HepG2 (cell line): ENCODE data around the gene ETHE1. TPM values are rescaled to one million over a fixed set of nuclear protein-coding genes. Genes with fewer than 3 reads are reported as not detected.
A peak's percentile ranks its signal among the peaks of the same experiment; 100 is the strongest.

ENCODE experiments used
- CHD2 ChIP-seq: IDR thresholded peaks from 2 replicates; pipeline ENCODE4 v1.6.1; 2011; ENCODE audit warnings: low read depth, low read length, improper control_type of control experiment
- DMAP1 ChIP-seq: IDR thresholded peaks from 2 replicates; pipeline ENCODE4 v1.6.1; 2016
- HNRNPL ChIP-seq: fragments of 200-400 bp; formaldehyde crosslinking; IDR thresholded peaks from 2 replicates; pipeline ENCODE4 v1.6.1; 2017; ENCODE audit warnings: mild to moderate bottlenecking, low read depth, low read length
- HOXA3 ChIP-seq: sonication (generic); formaldehyde crosslinking; IDR thresholded peaks from 2 replicates; pipeline ENCODE4 v1.5.0; 2020; ENCODE audit warnings: missing genetic modification reagents
- MED13 ChIP-seq: sonication (generic); formaldehyde crosslinking; IDR thresholded peaks from 2 replicates; pipeline ENCODE4 v1.5.0; 2020; ENCODE audit warnings: missing genetic modification reagents
- NPAS2 ChIP-seq: sonication (generic); formaldehyde crosslinking; IDR thresholded peaks from 2 replicates; pipeline ENCODE4 v1.8.0; 2022; ENCODE audit warnings: mild to moderate bottlenecking, missing genetic modification reagents, borderline replicate concordance
- NR3C1 ChIP-seq: sonication (generic); formaldehyde crosslinking; IDR thresholded peaks from 2 replicates; pipeline ENCODE4 v1.4.0; 2020; ENCODE audit warnings: missing genetic modification reagents
- PCBP2 ChIP-seq: fragments of 200-400 bp; formaldehyde crosslinking; optimal IDR thresholded peaks from 2 replicates; pipeline ENCODE3; 2018; ENCODE audit warnings: low read length, low read depth; ENCODE audit not compliant: poor library complexity, severe bottlenecking
- RFX1 ChIP-seq: fragments of 450-650 bp; IDR thresholded peaks from 2 replicates; pipeline ENCODE4 v1.6.1; 2017
- RNF2 ChIP-seq: fragments of 450-650 bp; conservative IDR thresholded peaks from 2 replicates; pipeline ENCODE4 v1.6.1; 2016; ENCODE audit warnings: low read depth
- SIN3B ChIP-seq: fragments of 150-350 bp; IDR thresholded peaks from 2 replicates; pipeline ENCODE4 v1.6.1; 2014; ENCODE audit warnings: low read length
- SOX13 ChIP-seq, 3 experiments: fragments of 450-650 bp in 1 of 3; sonication (generic) in 1 of 3; formaldehyde crosslinking in 1 of 3; IDR thresholded peaks in 2 of 3; conservative IDR thresholded peaks in 1 of 3; 2 replicates each; pipeline versions ENCODE4 v1.5.0 to v1.6.1; 2016 to 2020; ENCODE audit warnings: antibody characterized with exemption in 1 of 3, mild to moderate bottlenecking in 1 of 3, missing compliant biosample characterization in 1 of 3, missing genetic modification reagents in 1 of 3, moderate library complexity in 1 of 3
- ZNF354B ChIP-seq: sonication (generic); formaldehyde crosslinking; IDR thresholded peaks from 2 replicates; pipeline ENCODE4 v1.8.0; 2022; ENCODE audit warnings: mild to moderate bottlenecking, missing genetic modification reagents
- ZNF451 ChIP-seq: sonication (generic); formaldehyde crosslinking; IDR thresholded peaks from 2 replicates; pipeline ENCODE4 v1.5.0; 2020; ENCODE audit warnings: mild to moderate bottlenecking, missing genetic modification reagents
- ZNF570 ChIP-seq: sonication (generic); formaldehyde crosslinking; IDR thresholded peaks from 2 replicates; pipeline ENCODE4 v1.4.0; 2020; ENCODE audit warnings: mild to moderate bottlenecking, missing genetic modification reagents, borderline replicate concordance
- polyA plus RNA-seq, 8 experiments: library from polyadenylated mRNA; depleted of rRNA in 3 of 8; stranded (reverse) in 7 of 8; unstranded in 1 of 8; fragments of >200 nt; fragmentation: Illumina TruSeq in 4 of 8; extraction: Trizol in 4 of 8; gene quantifications; 2 replicates each; pipeline versions ENCODE4 v1.2.1 to v1.2.3, GENCODE V29; 2011 to 2016; ENCODE audit warnings: low read depth in 4 of 8, missing spikeins in 1 of 8, mixed read lengths in 1 of 8; ENCODE audit not compliant: insufficient read depth in 1 of 8
- total RNA-seq, 5 experiments: library from RNA; depleted of rRNA; stranded (reverse); fragments of >200 nt; fragmentation: Illumina TruSeq; extraction: Trizol; gene quantifications; 2 replicates each; pipeline ENCODE4 v1.2.3, GENCODE V29; 2016; ENCODE audit warnings: low read depth in 1 of 5
- TF ChIP-seq, protein P1 (sequence below), 2 experiments: IDR thresholded peaks; 2 replicates each; pipeline ENCODE4 v1.6.1; 2011 to 2012; ENCODE audit warnings: low read length in 2 of 2, borderline replicate concordance in 1 of 2, low read depth in 1 of 2, mild to moderate bottlenecking in 1 of 2, moderate library complexity in 1 of 2
- TF ChIP-seq, protein P2 (sequence below): fragments of 450-650 bp; IDR thresholded peaks from 2 replicates; pipeline ENCODE4 v1.6.1; 2017
- TF ChIP-seq, protein P3 (sequence below): sonication (generic); formaldehyde crosslinking; IDR thresholded peaks from 2 replicates; pipeline ENCODE4 v1.5.1; 2020; ENCODE audit warnings: missing genetic modification reagents, mild to moderate bottlenecking, borderline replicate concordance
- TF ChIP-seq, protein P4 (sequence below): sonication (generic); formaldehyde crosslinking; IDR thresholded peaks from 2 replicates; pipeline ENCODE4 v1.4.0; 2020; ENCODE audit warnings: missing genetic modification reagents, mild to moderate bottlenecking, borderline replicate concordance
- TF ChIP-seq, protein P5 (sequence below): sonication (generic); formaldehyde crosslinking; IDR thresholded peaks from 2 replicates; pipeline ENCODE4 v1.8.0; 2022; ENCODE audit warnings: missing genetic modification reagents, low read depth, mild to moderate bottlenecking, borderline replicate concordance

Gene ETHE1
- total and polyA plus RNA-seq, 2 of the 13 experiments (the other 11 are each of a cell fraction or from before 2014, with no cell fraction given): 32.5 to 58.4 TPM

DNA sequence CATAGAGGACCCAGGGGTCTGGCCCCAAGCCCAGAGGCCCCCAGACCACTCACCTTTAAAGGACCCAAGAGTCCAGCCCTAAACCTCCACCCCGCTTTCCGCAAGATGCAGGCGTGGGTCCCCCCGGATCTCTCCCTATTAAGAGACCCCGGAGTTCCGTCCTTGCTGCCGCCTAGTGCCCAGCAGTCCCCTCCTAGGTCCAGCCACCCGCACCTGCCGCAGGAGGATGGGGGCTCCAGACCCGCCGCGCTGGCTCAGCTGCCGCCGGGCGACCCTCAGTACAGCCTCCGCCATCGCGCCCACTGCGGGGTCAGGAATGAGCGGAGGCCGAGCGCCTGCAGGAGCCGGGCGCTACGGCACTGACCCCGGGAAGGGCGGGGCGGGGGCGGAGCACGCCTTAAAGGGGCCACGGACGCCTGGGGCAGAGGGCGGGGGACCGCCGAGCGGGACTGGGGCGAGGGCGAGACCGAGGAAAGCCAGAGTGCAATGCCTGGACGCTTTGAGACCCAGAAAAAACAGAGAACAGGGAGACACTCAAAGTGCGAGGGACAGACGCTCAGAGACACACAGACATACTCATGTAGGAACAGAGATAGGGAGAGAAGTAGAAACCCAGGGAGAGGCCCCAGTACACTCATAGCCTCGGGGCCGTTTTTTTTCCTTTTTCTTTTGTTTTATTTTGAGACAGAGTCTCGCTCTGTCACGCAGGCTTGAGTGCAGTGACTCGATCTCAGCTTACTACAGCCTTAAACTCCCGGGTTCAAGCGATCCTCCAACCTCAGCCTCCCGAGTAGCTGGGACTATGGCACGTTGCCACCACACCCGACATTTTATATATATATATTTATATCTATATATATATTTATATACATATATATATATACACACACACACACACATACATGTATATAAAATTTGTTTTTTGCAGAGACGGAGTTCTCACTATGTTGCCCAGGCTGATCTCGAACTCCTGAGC is at the start of gene ETHE1 (continued):
- TF ChIP-seq, protein P1, sequence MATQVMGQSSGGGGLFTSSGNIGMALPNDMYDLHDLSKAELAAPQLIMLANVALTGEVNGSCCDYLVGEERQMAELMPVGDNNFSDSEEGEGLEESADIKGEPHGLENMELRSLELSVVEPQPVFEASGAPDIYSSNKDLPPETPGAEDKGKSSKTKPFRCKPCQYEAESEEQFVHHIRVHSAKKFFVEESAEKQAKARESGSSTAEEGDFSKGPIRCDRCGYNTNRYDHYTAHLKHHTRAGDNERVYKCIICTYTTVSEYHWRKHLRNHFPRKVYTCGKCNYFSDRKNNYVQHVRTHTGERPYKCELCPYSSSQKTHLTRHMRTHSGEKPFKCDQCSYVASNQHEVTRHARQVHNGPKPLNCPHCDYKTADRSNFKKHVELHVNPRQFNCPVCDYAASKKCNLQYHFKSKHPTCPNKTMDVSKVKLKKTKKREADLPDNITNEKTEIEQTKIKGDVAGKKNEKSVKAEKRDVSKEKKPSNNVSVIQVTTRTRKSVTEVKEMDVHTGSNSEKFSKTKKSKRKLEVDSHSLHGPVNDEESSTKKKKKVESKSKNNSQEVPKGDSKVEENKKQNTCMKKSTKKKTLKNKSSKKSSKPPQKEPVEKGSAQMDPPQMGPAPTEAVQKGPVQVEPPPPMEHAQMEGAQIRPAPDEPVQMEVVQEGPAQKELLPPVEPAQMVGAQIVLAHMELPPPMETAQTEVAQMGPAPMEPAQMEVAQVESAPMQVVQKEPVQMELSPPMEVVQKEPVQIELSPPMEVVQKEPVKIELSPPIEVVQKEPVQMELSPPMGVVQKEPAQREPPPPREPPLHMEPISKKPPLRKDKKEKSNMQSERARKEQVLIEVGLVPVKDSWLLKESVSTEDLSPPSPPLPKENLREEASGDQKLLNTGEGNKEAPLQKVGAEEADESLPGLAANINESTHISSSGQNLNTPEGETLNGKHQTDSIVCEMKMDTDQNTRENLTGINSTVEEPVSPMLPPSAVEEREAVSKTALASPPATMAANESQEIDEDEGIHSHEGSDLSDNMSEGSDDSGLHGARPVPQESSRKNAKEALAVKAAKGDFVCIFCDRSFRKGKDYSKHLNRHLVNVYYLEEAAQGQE (IDR thresholded peaks at IDR 0.05; ENCODE audit: borderline replicate concordance in 1 of 2, low read depth in 1 of 2, low read length in 2 of 2): peak in 1 of 2 experiments; percentile 39; a peak in 1 of 4 replicates
- TF ChIP-seq HNRNPL (no peak), NPAS2 (CRISPR knock-in tag) (no peak), NR3C1 (CRISPR knock-in tag) (no peak), MED13 (no peak), SOX13 (IDR thresholded peaks at IDR 0.05) (no peak), SOX13 (CRISPR knock-in tag; conservative IDR thresholded peaks at IDR 0.05 in 1 of 2, IDR thresholded peaks at IDR 0.05 in 1 of 2) (no peak), ZNF354B (peak; percentile 70; the same call in 1 of the 2 replicates), ZNF570 (no peak), CHD2 (no peak), ZNF451 (0 out of 2 replicates have a peak, but pooled peaks have one; percentile 48), SIN3B (no peak), DMAP1 (CRISPR knock-in tag) (no peak; the same call in 1 of the 2 replicates), HOXA3 (peak; percentile 35; the same call in 1 of the 2 replicates), PCBP2 (no peak), RFX1 (no peak), RNF2 (no peak)
- TF ChIP-seq, protein P2, sequence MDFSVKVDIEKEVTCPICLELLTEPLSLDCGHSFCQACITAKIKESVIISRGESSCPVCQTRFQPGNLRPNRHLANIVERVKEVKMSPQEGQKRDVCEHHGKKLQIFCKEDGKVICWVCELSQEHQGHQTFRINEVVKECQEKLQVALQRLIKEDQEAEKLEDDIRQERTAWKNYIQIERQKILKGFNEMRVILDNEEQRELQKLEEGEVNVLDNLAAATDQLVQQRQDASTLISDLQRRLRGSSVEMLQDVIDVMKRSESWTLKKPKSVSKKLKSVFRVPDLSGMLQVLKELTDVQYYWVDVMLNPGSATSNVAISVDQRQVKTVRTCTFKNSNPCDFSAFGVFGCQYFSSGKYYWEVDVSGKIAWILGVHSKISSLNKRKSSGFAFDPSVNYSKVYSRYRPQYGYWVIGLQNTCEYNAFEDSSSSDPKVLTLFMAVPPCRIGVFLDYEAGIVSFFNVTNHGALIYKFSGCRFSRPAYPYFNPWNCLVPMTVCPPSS: no peak
- TF ChIP-seq, protein P3, sequence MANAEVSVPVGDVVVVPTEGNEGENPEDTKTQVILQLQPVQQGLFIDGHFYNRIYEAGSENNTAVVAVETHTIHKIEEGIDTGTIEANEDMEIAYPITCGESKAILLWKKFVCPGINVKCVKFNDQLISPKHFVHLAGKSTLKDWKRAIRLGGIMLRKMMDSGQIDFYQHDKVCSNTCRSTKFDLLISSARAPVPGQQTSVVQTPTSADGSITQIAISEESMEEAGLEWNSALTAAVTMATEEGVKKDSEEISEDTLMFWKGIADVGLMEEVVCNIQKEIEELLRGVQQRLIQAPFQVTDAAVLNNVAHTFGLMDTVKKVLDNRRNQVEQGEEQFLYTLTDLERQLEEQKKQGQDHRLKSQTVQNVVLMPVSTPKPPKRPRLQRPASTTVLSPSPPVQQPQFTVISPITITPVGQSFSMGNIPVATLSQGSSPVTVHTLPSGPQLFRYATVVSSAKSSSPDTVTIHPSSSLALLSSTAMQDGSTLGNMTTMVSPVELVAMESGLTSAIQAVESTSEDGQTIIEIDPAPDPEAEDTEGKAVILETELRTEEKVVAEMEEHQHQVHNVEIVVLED: peak; percentile 72
- TF ChIP-seq, protein P4, sequence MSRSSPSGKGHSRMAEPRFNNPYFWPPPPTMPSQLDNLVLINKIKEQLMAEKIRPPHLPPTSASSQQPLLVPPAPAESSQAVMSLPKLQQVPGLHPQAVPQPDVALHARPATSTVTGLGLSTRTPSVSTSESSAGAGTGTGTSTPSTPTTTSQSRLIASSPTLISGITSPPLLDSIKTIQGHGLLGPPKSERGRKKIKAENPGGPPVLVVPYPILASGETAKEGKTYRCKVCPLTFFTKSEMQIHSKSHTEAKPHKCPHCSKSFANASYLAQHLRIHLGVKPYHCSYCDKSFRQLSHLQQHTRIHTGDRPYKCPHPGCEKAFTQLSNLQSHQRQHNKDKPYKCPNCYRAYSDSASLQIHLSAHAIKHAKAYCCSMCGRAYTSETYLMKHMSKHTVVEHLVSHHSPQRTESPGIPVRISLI: no peak
- TF ChIP-seq, protein P5, sequence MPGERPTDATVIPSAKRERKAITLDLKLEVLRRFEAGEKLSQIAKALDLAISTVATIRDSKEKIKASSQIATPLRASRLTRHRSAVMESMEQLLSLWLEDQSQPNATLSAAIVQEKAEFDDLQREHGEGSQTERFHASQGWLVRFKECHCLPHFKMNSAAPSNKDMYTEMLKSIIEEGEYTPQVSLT (CRISPR knock-in tag): no peak
